Stimulated activated CD4-positive, alpha-beta T cell treated with anti-CD3 and anti-CD28 coated beads, Interleukin-4, amount 100 ng/mL, for 4 hours (primary cell): ENCODE data around the gene RIC8A.
A peak's percentile ranks its signal among the peaks of the same experiment; 100 is the strongest.
"Not testable (repeated sequence)": the region's sequence is repeated elsewhere in the genome, so short reads cannot be mapped to it uniquely, and the experiment has no call there.

Source experiments
- DNase-seq, 2 experiments: peaks; one replicate each; pipeline ENCODE4 v3.0.0-alpha.2; 2020

The RIC8A gene

DNA sequence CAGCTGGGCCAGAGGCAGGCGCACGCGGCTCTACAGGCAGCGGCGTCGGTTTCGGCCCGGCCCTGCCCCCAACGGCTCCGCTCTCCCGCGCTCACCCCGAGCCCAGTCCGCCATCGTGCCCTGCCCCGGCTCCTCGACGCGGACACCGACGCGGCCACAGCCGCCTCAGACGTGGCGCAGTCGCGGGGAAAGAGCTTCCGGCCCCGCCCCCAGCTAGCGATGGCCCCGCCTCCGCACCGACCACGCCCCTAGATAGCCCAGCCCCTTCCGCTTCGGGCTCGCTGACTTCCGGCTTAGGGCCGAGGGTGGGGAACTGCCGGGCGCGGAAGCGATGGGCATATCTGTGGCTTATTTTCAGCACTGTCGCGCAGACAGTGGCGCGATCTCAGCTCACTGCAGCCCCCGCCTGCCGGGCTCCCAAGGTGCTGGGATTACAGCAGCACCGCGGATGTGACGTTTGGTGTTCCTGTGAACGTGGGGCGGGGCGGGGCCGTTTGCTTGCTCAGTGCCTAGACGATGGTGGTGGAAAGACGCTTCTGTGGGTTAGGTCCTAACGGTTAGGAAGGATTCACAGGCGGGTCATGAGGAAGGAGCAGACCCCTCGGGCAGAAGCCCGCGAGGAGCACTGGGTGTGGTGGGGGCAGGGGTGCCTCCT, at the start of gene RIC8A, which contains the start of gene BET1L:
TSS of gene RIC8A (plus strand) at position 501 of the 655 bp plus-strand sequence. CDS start 1,147 bp downstream, outside the sequence.
TSS of gene BET1L (minus strand) at position 192 of the 655 bp plus-strand sequence. CDS start at position 114, 78 bp downstream.
- peak; percentile 93 to 98 for DNase-seq

DNA sequence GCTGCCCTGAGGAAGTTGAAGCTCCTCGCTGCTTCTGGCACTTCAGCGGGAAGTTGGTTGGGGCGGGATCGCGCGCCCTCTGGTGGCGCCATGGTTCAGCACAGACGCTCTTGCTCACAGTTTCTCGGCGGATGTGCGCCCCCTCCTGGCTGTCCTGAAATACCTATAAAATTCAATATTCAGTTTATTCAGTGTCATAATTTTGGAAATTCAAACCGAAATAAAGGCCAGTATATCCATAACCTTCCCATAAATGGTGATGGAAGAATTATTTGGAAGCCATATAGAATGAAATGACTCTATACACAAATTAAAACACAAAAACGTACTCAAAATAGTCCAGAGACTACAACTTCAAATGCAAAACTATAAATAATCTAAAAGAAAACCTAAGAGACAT, 27.3 kb upstream of the RIC8A start:
- DNase-seq: not testable (repeated sequence)

- DNase-seq: not testable (repeated sequence)
These were observed 18.2 kb upstream of the RIC8A start for GRCh38 chr11:189200-189783.

DNA sequence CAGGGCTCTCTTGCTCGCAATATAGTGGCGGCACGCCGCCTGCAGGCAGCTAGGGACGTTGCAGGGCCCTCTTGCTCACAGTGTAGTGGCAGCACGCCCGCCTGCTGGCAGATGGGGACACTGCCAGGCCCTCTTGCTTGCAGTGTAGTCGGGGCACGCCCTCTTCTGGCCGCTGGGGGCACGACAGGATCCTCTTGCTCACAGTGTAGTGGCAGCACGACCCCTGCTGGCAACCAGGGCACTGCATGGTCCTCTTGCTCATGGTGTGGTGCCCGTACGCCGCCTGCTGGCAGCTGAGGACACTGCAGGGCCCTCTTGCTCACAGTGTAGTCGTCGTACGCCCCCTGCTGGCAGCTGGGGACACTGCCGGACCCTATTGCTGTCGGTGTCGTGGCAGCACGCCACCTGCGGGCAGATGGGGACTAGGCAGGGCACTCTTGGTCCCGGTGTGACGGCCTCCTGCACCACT, 17.6 kb upstream of the RIC8A start:
- not testable (repeated sequence) for DNase-seq

DNA sequence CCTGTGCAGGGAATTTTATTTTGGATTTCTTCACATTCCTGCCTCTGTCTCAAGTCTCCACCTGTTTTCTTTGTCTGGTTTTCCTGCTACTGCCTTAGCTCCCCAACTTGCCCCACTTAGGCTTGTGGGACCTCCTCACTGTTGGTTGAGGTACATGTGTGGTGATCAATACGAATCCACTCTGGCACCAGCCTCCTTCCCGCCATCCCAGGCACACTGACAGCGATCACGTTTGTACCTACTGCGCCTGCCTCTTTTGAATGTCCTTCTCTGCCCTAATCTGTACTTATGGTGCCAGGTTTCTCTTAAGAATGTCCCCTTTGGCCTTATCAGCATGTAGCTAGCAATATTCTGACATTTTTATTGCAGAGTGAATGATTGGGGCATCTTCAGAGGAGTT, 17.0 kb upstream of the RIC8A start:
- not testable (repeated sequence) for DNase-seq

GRCh38 chr11:191490-192478, 15.7 kb upstream of the RIC8A start:
- DNase-seq: peak; percentile 36 to 41

- not testable (repeated sequence) for DNase-seq
These were observed 14.8 kb upstream of the RIC8A start, which contains the start of gene SCGB1C1 for GRCh38 chr11:192674-193128. Gene SCGB1C1, plus strand, starts transcription at chr11:193078. Its CDS starts 22 bp downstream, at chr11:193100.

DNA sequence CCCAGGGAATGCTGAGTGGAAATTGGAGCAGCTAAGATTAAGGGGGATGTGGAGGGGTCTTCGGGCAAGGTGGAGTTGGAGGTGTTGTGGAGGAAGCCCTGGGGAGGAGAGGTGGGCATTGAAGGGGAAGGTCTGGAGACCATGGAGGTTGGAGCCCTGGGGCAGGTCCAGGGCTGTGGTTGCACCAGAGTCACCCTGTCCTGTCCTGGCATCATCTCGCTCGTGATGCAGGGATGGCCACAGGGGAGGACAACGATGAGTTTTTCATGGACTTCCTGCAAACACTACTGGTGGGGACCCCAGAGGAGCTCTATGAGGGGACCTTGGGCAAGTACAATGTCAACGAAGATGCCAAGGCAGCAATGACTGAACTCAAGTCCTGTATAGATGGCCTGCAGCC, 14.0 kb upstream of the RIC8A start:
- DNase-seq: not testable (repeated sequence)

DNA sequence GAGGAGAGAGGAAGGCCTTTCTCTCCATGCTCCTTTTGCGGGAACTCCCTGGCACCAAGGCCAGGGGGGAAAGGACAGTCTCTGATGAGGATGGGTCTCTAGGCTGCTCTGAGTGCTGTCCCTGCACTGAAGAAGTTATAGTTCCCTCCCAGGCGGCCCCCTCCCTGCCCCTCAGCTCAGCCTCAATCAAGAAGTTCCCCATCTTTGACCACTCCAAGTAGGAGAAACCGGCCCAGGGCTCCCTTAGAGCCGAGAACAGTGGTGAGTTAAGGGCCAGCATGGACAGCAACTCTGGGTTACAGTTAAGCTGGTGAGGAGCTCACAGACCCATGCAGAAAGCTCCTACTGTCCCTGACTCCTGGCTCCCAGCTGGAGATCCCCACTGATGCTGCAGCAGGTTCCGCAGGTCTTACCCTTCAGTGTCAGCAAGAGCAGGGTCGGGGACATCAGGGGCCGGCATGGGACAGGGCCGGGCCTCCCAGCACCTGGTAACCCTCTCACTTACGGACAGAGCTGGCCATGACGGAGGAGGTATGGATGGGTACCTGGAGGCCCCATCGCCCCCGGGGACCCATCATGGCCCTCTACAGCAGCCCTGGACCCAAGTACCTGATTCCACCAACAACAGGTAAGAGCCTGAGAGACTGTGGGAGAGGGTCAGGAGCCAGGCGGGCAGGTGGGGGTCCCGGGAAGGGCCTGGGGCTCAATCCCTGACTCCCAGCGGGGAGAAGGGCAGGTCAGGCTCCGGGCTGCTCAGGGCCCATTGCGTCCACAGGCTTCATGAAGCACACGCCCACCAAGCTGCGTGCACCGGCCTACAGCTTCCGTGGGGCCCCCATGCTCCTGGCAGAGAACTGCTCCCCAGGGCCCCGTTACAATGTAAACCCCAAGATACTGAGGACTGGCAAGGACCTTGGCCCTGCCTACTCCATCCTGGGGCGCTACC, 10.4 kb upstream of the RIC8A start:
- DNase-seq: no peak

- no peak for DNase-seq
These were observed 9.7 kb upstream of the RIC8A start for GRCh38 chr11:197741-198235.

DNA sequence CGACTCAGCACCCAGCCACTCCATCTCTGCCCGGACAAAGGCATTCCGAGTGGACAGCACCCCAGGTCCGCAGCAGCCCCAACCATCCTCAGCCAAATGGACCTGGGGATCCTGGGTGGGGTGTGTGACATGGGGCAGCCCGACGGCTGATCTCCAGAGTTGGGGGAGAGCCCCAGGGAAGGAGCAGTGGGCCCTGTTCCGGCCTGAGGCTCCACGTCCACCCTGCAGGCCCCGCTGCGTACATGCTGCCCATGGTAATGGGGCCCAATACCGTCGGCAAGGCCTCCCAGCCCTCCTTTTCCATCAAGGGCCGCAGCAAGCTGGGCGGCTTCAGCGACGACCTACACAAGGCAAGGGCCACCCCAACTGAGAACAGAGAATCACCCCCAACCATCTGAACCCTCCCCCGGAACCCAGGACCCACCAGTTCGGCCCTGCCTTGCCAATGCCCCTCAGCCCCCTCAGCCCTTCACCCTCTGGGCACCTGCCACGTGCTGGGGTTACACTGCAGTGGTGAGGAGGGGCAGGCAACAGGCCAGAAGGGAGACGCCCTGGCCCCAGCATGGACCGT, 9.2 kb upstream of the RIC8A start:
- no peak for DNase-seq

DNA sequence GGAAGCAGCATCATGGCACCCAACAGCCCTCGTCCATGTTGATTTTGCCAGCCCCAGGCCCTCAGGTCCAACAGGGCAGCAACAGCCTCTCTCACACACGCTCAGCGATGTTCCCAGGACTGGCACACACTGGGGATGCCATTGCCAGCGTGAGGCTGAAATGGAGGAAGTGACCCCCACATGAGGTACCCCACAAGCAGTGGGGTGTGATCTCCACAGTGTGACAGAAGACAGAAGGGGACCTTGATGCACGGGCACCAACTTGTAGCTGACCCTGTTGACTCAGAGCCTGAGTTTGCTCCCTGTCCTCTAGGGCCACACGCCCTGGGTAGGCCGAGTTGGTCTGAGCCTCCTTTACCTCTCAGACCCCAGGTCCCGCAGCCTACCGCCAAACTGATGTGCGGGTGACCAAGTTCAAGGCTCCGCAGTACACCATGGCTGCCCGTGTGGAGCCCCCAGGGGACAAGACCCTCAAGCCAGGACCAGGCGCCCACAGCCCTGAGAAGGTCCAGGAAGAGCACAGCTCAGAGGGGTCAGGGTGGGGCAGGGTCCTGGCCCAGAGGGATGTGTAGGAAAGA, 8.4 kb upstream of the RIC8A start:
- no peak for DNase-seq

- DNase-seq: no peak
These were observed 7.7 kb upstream of the RIC8A start for GRCh38 chr11:199782-200181.

GRCh38 chr11:200224-201003, 7.1 kb upstream of the RIC8A start:
- DNase-seq: no peak

GRCh38 chr11:201966-202365, 5.5 kb upstream of the RIC8A start:
- no peak for DNase-seq

DNA sequence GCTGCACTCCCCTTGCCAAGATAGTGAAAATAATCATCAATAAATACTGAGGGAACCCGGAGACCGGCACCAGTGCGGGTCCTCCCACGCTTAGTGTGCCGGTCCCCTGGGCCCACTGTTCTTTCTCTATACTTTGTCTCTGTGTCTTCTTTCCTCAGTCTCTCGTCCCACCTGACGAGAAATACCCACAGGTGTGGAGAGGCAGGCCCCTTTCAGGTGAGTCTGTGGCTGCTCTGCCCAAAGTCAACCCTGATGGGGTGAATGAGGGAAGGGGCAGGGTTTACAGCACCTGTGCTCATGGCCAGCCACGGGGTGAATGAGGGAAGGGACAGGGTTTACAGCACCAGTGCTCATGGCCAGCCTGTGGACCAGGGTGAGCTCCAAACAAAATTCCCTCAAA, 5.0 kb upstream of the RIC8A start:
- no peak for DNase-seq

GRCh38 chr11:203056-203944, 4.2 kb upstream of the RIC8A start:
- no peak for DNase-seq

DNA sequence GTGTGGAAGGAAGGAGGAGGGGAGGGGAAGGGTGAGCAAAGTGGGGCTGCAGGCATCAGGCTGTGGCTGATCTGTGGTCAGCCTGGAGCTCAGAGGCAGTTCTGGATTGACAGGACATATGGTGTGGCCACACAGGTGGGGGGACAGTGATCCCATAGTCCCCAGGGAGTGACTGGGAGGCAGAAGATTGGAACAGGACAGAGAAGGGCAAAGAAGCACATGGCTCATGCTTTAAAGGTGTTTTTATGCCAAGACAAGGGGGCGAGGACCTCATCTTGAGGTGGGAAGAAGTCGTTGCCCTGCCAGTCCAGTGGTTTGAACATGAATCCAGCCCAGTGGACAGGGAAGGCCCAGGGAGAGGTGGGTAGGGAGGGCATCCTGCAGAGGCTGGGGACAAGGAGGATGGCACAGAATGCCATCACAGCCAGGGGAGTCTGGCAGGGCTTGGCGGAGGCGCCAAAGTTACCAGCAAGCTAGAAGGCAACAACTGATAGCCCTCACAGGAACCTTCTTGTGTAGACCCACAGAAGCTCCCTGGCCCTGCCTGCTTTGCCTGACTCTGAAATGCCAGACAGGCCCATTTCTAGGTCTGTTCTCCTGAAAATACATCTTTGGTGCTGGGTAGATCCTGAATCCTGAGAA, 3.4 kb upstream of the RIC8A start:
- DNase-seq: no peak
